Breast epithelium (tissue), 4 donors: ENCODE data around the gene B3GALT2. TPM values are rescaled to one million over a fixed set of nuclear protein-coding genes. Genes with fewer than 3 reads are reported as not detected.

ENCODE experiments used
- DNase-seq, 2 donors: peaks; one replicate each; pipeline ENCODE4 v3.0.0-alpha.2; 2019; ENCODE audit warnings: low spot score in 2 of 2
- H3K27ac ChIP-seq, 2 donors: fragments of 200-600 bp; sonication (generic) in 1 of 2; one replicate each; pipeline ENCODE4 v1.5.1; 2016 to 2019; ENCODE audit warnings: mild to moderate bottlenecking in 1 of 2
- H3K27me3 ChIP-seq, 2 donors: fragments of 200-600 bp; sonication (generic) in 1 of 2; one replicate each; pipeline versions ENCODE4 v1.5.1 to v1.6.0; 2017 to 2019; ENCODE audit warnings: control low read depth in 1 of 2, mild to moderate bottlenecking in 1 of 2
- H3K36me3 ChIP-seq: fragments of 200-600 bp; one replicate; pipeline ENCODE4 v1.5.1; 2019
- H3K4me1 ChIP-seq, 2 donors: fragments of 200-600 bp; sonication (generic); one replicate each; pipeline ENCODE4 v1.5.1; 2016 to 2019; ENCODE audit warnings: control low read depth in 1 of 2
- H3K4me3 ChIP-seq, 3 donors: fragments of 200-600 bp; sonication (generic); 1 replicate in 2 of 3; 2 replicates in 1 of 3; pipeline ENCODE4 v1.5.1; 2016 to 2019; ENCODE audit warnings: mild to moderate bottlenecking in 3 of 3, moderate library complexity in 2 of 3
- H3K9me3 ChIP-seq, 2 donors: fragments of 200-600 bp; sonication (generic) in 1 of 2; one replicate each; pipeline ENCODE4 v1.5.1; 2016 to 2019; ENCODE audit warnings: control low read depth in 1 of 2
- POLR2A ChIP-seq: fragments of 450-650 bp; IDR thresholded peaks from one replicate; pipeline ENCODE4 v1.6.1; 2016; ENCODE audit warnings: antibody characterized with exemption, mild to moderate bottlenecking, moderate library complexity
- POLR2AphosphoS5 ChIP-seq, 3 donors: sonication (generic); formaldehyde crosslinking; IDR thresholded peaks; one replicate each; pipeline ENCODE4 v1.6.1; 2017; ENCODE audit warnings: antibody characterized with exemption in 3 of 3
- intact Hi-C: fragments of 100-400 bp; cut with DNase I; formaldehyde crosslinking; loops from one replicate; pipeline ENCODE4 v1.15.1; 2023; ENCODE audit warnings: low total_unique reads
- total RNA-seq, 3 donors: library from RNA; depleted of rRNA; stranded (reverse); fragments of >200 nt; gene quantifications; one replicate each; pipeline ENCODE4 v1.1.0, GENCODE V29; 2016
- TF ChIP-seq, protein P1 (sequence below), 3 donors: fragments of 450-650 bp; IDR thresholded peaks; one replicate each; pipeline ENCODE4 v1.5.1; 2016 to 2017; ENCODE audit warnings: antibody characterized with exemption in 3 of 3, mild to moderate bottlenecking in 3 of 3, moderate library complexity in 3 of 3

Gene B3GALT2
- total RNA-seq, 3 donors from 2014 or later = 0.29 to 0.33 (median 0.32) TPM

DNA sequence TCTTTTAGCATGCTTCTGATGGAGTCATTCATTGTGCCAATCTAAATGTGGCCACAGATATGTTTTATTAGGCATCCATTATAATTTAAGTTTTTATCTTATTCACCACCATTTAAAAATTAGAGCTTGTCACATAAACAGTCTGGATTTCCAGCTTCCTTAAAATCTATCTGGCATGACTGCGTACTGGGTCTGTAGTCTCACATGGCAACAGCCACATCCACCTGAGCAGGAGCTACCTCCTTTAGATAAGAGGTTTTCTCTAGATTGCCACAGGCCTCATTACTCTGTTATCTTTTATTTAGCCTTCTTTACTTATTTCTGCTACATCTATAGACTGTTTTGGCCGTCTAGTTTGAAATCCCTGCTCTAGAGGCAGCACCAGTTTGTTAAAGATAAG is 29.1 kb downstream of the B3GALT2 start:
- no peaks in the 10 kb centered on the region for H3K4me1 ChIP-seq
- intact Hi-C loops = no loop called here
- H3K27ac ChIP-seq = no peak overlapping the region
- no peaks in the 10 kb centered on the region for H3K9me3 ChIP-seq
- TF ChIP-seq POLR2A = no peak
- TF ChIP-seq POLR2AphosphoS5 (IDR thresholded peaks at IDR 0.05) = no peak
- TF ChIP-seq, protein P1, sequence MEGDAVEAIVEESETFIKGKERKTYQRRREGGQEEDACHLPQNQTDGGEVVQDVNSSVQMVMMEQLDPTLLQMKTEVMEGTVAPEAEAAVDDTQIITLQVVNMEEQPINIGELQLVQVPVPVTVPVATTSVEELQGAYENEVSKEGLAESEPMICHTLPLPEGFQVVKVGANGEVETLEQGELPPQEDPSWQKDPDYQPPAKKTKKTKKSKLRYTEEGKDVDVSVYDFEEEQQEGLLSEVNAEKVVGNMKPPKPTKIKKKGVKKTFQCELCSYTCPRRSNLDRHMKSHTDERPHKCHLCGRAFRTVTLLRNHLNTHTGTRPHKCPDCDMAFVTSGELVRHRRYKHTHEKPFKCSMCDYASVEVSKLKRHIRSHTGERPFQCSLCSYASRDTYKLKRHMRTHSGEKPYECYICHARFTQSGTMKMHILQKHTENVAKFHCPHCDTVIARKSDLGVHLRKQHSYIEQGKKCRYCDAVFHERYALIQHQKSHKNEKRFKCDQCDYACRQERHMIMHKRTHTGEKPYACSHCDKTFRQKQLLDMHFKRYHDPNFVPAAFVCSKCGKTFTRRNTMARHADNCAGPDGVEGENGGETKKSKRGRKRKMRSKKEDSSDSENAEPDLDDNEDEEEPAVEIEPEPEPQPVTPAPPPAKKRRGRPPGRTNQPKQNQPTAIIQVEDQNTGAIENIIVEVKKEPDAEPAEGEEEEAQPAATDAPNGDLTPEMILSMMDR (IDR thresholded peaks at IDR 0.05) = no peak
- DNase-seq = no peak
- H3K27me3 ChIP-seq = no peaks in the 10 kb centered on the region
- no peak overlapping the region for H3K4me3 ChIP-seq
- peaks cover under 1% of the 10 kb centered on the region for H3K36me3 ChIP-seq

GRCh38 chr1:193156822-193157142 is 29.6 kb downstream of the B3GALT2 start:
- no peak overlapping the region for H3K27ac ChIP-seq
- peaks cover 4% of the 10 kb centered on the region for H3K36me3 ChIP-seq
- DNase-seq = no peak
- H3K4me3 ChIP-seq = no peak overlapping the region
- intact Hi-C loops = no loop called here
- no peaks in the 10 kb centered on the region for H3K4me1 ChIP-seq
- TF ChIP-seq, protein P1 (IDR thresholded peaks at IDR 0.05) = no peak
- no peak for TF ChIP-seq POLR2AphosphoS5 (IDR thresholded peaks at IDR 0.05)
- no peak for TF ChIP-seq POLR2A
- no peaks in the 10 kb centered on the region for H3K9me3 ChIP-seq
- H3K27me3 ChIP-seq = no peaks in the 10 kb centered on the region

DNA sequence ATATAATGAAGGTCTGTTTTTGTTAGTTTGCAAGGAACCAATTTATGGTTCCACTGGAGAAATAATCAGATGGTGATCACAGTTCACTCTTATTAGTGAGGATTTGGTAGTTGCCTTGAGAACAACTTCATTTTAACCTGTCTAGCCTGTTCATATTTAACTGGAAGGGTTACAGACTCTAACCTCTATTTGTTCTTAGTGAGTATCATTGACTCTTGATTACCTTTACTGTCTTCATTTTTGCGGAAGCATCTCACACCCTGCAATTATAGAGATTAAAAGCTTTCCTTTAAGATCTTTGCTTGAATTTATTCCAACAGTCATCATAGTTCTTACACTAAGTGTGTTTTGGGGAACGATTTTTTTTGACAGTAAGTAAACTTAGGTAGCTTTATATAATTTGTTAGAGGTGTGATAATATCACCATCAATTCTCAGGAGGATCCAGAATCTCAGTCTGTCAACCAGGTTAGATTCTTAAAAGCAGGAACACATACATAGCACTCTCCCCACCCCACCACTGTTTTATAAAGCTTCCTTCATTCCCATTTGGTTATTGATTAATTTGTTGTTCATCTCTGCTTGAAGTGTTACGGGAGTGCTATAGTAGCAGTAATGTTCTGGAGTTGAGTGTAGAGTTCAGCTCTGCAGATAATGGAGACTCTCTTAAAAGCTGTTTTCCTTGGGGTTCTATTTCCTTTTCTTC is 30.1 kb downstream of the B3GALT2 start:
- intact Hi-C loops = no loop called here
- H3K36me3 ChIP-seq = peaks cover 4% of the 10 kb centered on the region

DNA sequence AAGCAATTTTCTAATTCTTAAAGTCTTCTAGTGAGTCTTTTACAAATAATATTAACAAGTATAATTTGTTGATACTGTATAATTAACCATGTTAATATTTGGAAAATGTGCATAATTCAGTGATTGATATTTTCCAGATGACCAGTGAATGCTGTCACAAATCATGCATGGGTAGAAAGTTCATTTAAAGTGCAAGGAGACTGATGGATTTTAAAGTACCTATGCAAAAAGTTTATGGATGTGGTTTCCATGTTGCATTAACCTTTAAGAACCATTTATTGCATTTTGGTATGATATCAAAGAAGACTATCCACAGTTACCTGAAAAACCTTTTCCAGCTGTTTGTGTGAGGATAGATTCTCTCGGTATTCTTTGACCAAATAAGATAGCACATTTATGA is 41.4 kb downstream of the B3GALT2 start:
- no peaks in the 10 kb centered on the region for H3K4me1 ChIP-seq
- no peak for DNase-seq
- H3K27me3 ChIP-seq = no peaks in the 10 kb centered on the region
- H3K9me3 ChIP-seq = no peaks in the 10 kb centered on the region
- no peak overlapping the region for H3K27ac ChIP-seq
- intact Hi-C loops = no loop called here
- no peak overlapping the region for H3K4me3 ChIP-seq
- TF ChIP-seq, protein P1 (IDR thresholded peaks at IDR 0.05) = no peak
- TF ChIP-seq POLR2A (no peak), POLR2AphosphoS5 (IDR thresholded peaks at IDR 0.05) (no peak)
- no peaks in the 10 kb centered on the region for H3K36me3 ChIP-seq

More for the DNA sequence above, 30.1 kb downstream of the B3GALT2 start:
- no peak for DNase-seq
- Histone ChIP-seq H3K9me3 (no peaks in the 10 kb centered on the region), H3K4me3 (no peak overlapping the region), H3K27ac (no peak overlapping the region), H3K27me3 (no peaks in the 10 kb centered on the region), H3K4me1 (no peaks in the 10 kb centered on the region)
- TF ChIP-seq, protein P1 (IDR thresholded peaks at IDR 0.05) = no peak
- TF ChIP-seq POLR2A = no peak
- TF ChIP-seq POLR2AphosphoS5 (IDR thresholded peaks at IDR 0.05) = no peak

- intact Hi-C loops = no loop called here
- no peak for DNase-seq
- Histone ChIP-seq H3K27me3 (no peaks in the 10 kb centered on the region), H3K4me1 (no peaks in the 10 kb centered on the region), H3K27ac (no peak overlapping the region), H3K36me3 (no peaks in the 10 kb centered on the region), H3K9me3 (no peaks in the 10 kb centered on the region), H3K4me3 (no peak overlapping the region)
- TF ChIP-seq, protein P1 (IDR thresholded peaks at IDR 0.05) = no peak
- no peak for TF ChIP-seq POLR2A
- TF ChIP-seq POLR2AphosphoS5 (IDR thresholded peaks at IDR 0.05) = no peak
These were observed 42.0 kb downstream of the B3GALT2 start for GRCh38 chr1:193144361-193144938.
